Spleen (tissue), 7 donors: ENCODE results near the gene PTPRC.

Experiments used
- CTCF ChIP-seq, 11 experiments: fragments of 200-600 bp in 7 of 11; fragments of 450-650 bp in 4 of 11; sonication (generic) in 4 of 11; IDR thresholded peaks in 8 of 11; conservative IDR thresholded peaks in 3 of 11; 1 replicate in 7 of 11; 2 replicates in 4 of 11; pipeline versions ENCODE4 v1.4.0 to v1.8.0; 2016 to 2021; ENCODE audit warnings: antibody characterized with exemption in 11 of 11, inconsistent platforms in 4 of 11, mild to moderate bottlenecking in 1 of 11
- POLR2A ChIP-seq, 3 donors: fragments of 450-650 bp; IDR thresholded peaks; one replicate each; pipeline ENCODE4 v1.5.1; 2017; ENCODE audit warnings: antibody characterized with exemption in 3 of 3, mild to moderate bottlenecking in 1 of 3
- POLR2AphosphoS5 ChIP-seq, 3 donors: sonication (generic); formaldehyde crosslinking; IDR thresholded peaks; one replicate each; pipeline ENCODE4 v1.5.1; 2017; ENCODE audit warnings: antibody characterized with exemption in 3 of 3
- donor health status: DM: no; HTN: no; CAD: no; lungs with moderate emphysema.
- donor health status: DM: no; HTN: no; CAD: no.
- donor health status: DM: no; HTN: no; CAD: no.

- no peak for TF ChIP-seq CTCF (IDR thresholded peaks at IDR 0.05 in 8 of 11, conservative IDR thresholded peaks at IDR 0.05 in 3 of 11)
- no peak for TF ChIP-seq POLR2A (IDR thresholded peaks at IDR 0.05)
- TF ChIP-seq POLR2AphosphoS5 (IDR thresholded peaks at IDR 0.05) = no peak
Measured at GRCh38 chr1:198667807-198668206, 29.0 kb downstream of the PTPRC start.
